Nephron (organoid): ENCODE results near the gene DPF3.

Experiments
- H3K27ac Mint-ChIP-seq, 3 experiments: 2 replicates each; pipeline ENCODE4 v1.8.0; 2020; ENCODE audit warnings: mixed read lengths in 3 of 3, mild to moderate bottlenecking in 2 of 3, moderate library complexity in 1 of 3
- H3K27me3 Mint-ChIP-seq: 2 replicates; pipeline ENCODE4 v1.8.0; 2021; ENCODE audit warnings: low read depth, mild to moderate bottlenecking, moderate library complexity, mixed read lengths
- H3K36me3 Mint-ChIP-seq: 2 replicates; pipeline ENCODE4 v1.8.0; 2020; ENCODE audit warnings: low read depth, mixed read lengths
- H3K4me1 Mint-ChIP-seq: 2 replicates; pipeline ENCODE4 v1.8.0; 2020; ENCODE audit warnings: mixed read lengths
- H3K4me3 Mint-ChIP-seq, 3 experiments: 2 replicates each; pipeline ENCODE4 v1.8.0; 2020; ENCODE audit warnings: mild to moderate bottlenecking in 3 of 3, mixed read lengths in 3 of 3, moderate library complexity in 2 of 3
- H3K9me3 Mint-ChIP-seq: 2 replicates; pipeline ENCODE4 v1.8.0; 2020; ENCODE audit warnings: mixed read lengths
- CTCF ChIP-seq, 3 experiments: fragments of 200-600 bp; sonication (generic); IDR thresholded peaks; one replicate each; pipeline ENCODE4 v1.5.0; 2021; ENCODE audit warnings: antibody characterized with exemption in 3 of 3; ENCODE audit not compliant: unreplicated experiment in 3 of 3

DPF3 gene

GRCh38 chr14:72888636-72889201 lies 5.2 kb downstream of the DPF3 start:
- H3K9me3 Mint-ChIP-seq: peaks cover 2% of the 10 kb centered on the region
- H3K36me3 Mint-ChIP-seq: peaks cover 12% of the 10 kb centered on the region
- H3K4me3 Mint-ChIP-seq: no peak overlapping the region
- H3K4me1 Mint-ChIP-seq: peaks cover 14% of the 10 kb centered on the region
- TF ChIP-seq CTCF (IDR thresholded peaks at IDR 0.05; ENCODE audit: unreplicated experiment in 3 of 3): no peak
- H3K27me3 Mint-ChIP-seq: peaks cover 63% of the 10 kb centered on the region
- peak overlapping the region in 1 of 3 experiments; percentile 40 for H3K27ac Mint-ChIP-seq

- peaks cover 12% of the 10 kb centered on the region for H3K36me3 Mint-ChIP-seq
- TF ChIP-seq CTCF (IDR thresholded peaks at IDR 0.05; ENCODE audit: unreplicated experiment in 3 of 3): no peak
- peaks cover 14% of the 10 kb centered on the region for H3K4me1 Mint-ChIP-seq
- peak overlapping the region in 2 of 3 experiments; percentile 10 to 40 for H3K27ac Mint-ChIP-seq
- H3K27me3 Mint-ChIP-seq: peaks cover 61% of the 10 kb centered on the region
- H3K4me3 Mint-ChIP-seq: peak overlapping the region in 1 of 3 experiments; percentile 2
- H3K9me3 Mint-ChIP-seq: peaks cover 2% of the 10 kb centered on the region
These were observed 5.7 kb downstream of the DPF3 start for GRCh38 chr14:72888192-72888591.

- Mint-ChIP-seq H3K27me3 (peaks cover 55% of the 10 kb centered on the region), H3K36me3 (peaks cover 12% of the 10 kb centered on the region), H3K27ac (peak overlapping the region in 1 of 3 experiments; percentile 28), H3K4me1 (peaks cover 15% of the 10 kb centered on the region), H3K4me3 (no peak overlapping the region), H3K9me3 (peaks cover 2% of the 10 kb centered on the region)
- no peak for TF ChIP-seq CTCF (IDR thresholded peaks at IDR 0.05; ENCODE audit: unreplicated experiment in 3 of 3)
These were observed 6.4 kb downstream of the DPF3 start for GRCh38 chr14:72887514-72887913.

GRCh38 chr14:72884386-72884785 lies 9.5 kb downstream of the DPF3 start:
- Mint-ChIP-seq H3K4me3 (no peak overlapping the region), H3K9me3 (peaks cover 2% of the 10 kb centered on the region), H3K27me3 (peaks cover 31% of the 10 kb centered on the region), H3K4me1 (peaks cover 29% of the 10 kb centered on the region), H3K27ac (no peak overlapping the region), H3K36me3 (peaks cover 12% of the 10 kb centered on the region)
- TF ChIP-seq CTCF (IDR thresholded peaks at IDR 0.05; ENCODE audit: unreplicated experiment in 3 of 3): no peak

GRCh38 chr14:72883961-72884360 lies 9.9 kb downstream of the DPF3 start:
- H3K27me3 Mint-ChIP-seq: peaks cover 26% of the 10 kb centered on the region
- TF ChIP-seq CTCF (IDR thresholded peaks at IDR 0.05; ENCODE audit: unreplicated experiment in 3 of 3): no peak
- peak overlapping the region in 2 of 3 experiments; percentile 44 for H3K27ac Mint-ChIP-seq
- H3K4me1 Mint-ChIP-seq: peaks cover 31% of the 10 kb centered on the region
- peaks cover 2% of the 10 kb centered on the region for H3K9me3 Mint-ChIP-seq
- peaks cover 12% of the 10 kb centered on the region for H3K36me3 Mint-ChIP-seq
- no peak overlapping the region for H3K4me3 Mint-ChIP-seq

- H3K36me3 Mint-ChIP-seq: peaks cover 12% of the 10 kb centered on the region
- peaks cover 2% of the 10 kb centered on the region for H3K9me3 Mint-ChIP-seq
- H3K27me3 Mint-ChIP-seq: peaks cover 20% of the 10 kb centered on the region
- H3K27ac Mint-ChIP-seq: peak overlapping the region; percentile 21 to 82 (median 64)
- no peak for TF ChIP-seq CTCF (IDR thresholded peaks at IDR 0.05; ENCODE audit: unreplicated experiment in 3 of 3)
- peaks cover 39% of the 10 kb centered on the region for H3K4me1 Mint-ChIP-seq
- H3K4me3 Mint-ChIP-seq: no peak overlapping the region
These were observed 10.8 kb downstream of the DPF3 start for GRCh38 chr14:72883109-72883508.
